HG03354 (cell line): ENCODE results near the gene SEC14L3.
"Not testable (repeated sequence)": the region's sequence is repeated elsewhere in the genome, so short reads cannot be mapped to it uniquely, and the experiment has no call there.

Experiments
- ATAC-seq: cut with Tn5 transposase; IDR thresholded peaks from one replicate; pipeline ENCODE4 v1.9.1; 2021; ENCODE audit warnings: mild to moderate bottlenecking; ENCODE audit not compliant: unreplicated experiment, poor library complexity, severe bottlenecking

Gene SEC14L3

GRCh38 chr22:30451488-30451887, 20.3 kb downstream of the SEC14L3 start:
- not testable (repeated sequence) for ATAC-seq

- ATAC-seq: no peak
Measured at GRCh38 chr22:30447656-30448055, 24.2 kb downstream of the SEC14L3 start.

- no peak for ATAC-seq
Measured at GRCh38 chr22:30445438-30446145, 26.2 kb downstream of the SEC14L3 start.

GRCh38 chr22:30444632-30445437, 27.0 kb downstream of the SEC14L3 start:
- ATAC-seq: no peak

GRCh38 chr22:30441088-30441487, 30.7 kb downstream of the SEC14L3 start:
- ATAC-seq: no peak

GRCh38 chr22:30439836-30440235, 32.0 kb downstream of the SEC14L3 start:
- no peak for ATAC-seq

GRCh38 chr22:30439226-30439625, 32.6 kb downstream of the SEC14L3 start:
- ATAC-seq: no peak

- no peak for ATAC-seq
Measured at GRCh38 chr22:30438559-30438958, 33.3 kb downstream of the SEC14L3 start.

- ATAC-seq: no peak
Measured at GRCh38 chr22:30436196-30436595, 35.6 kb downstream of the SEC14L3 start.

GRCh38 chr22:30435674-30436126, 36.1 kb downstream of the SEC14L3 start:
- no peak for ATAC-seq

- no peak for ATAC-seq
Measured at GRCh38 chr22:30434843-30435242, 37.0 kb downstream of the SEC14L3 start.

- ATAC-seq: no peak
Measured at GRCh38 chr22:30433773-30434172, 38.0 kb downstream of the SEC14L3 start.

- no peak for ATAC-seq
Measured at GRCh38 chr22:30433227-30433626, 38.6 kb downstream of the SEC14L3 start.

GRCh38 chr22:30432520-30432919, 39.3 kb downstream of the SEC14L3 start:
- ATAC-seq: no peak

GRCh38 chr22:30432096-30432495, 39.7 kb downstream of the SEC14L3 start:
- ATAC-seq: no peak

- ATAC-seq: no peak
Measured at GRCh38 chr22:30430933-30431332, 40.9 kb downstream of the SEC14L3 start.

- no peak for ATAC-seq
Measured at GRCh38 chr22:30429887-30430286, 41.9 kb downstream of the SEC14L3 start.

GRCh38 chr22:30427871-30428270, 43.9 kb downstream of the SEC14L3 start:
- no peak for ATAC-seq

GRCh38 chr22:30426388-30427353, 45.1 kb downstream of the SEC14L3 start:
- no peak for ATAC-seq
